ENCODE measurements around the gene VEGFC.

VEGFC gene

DNA sequence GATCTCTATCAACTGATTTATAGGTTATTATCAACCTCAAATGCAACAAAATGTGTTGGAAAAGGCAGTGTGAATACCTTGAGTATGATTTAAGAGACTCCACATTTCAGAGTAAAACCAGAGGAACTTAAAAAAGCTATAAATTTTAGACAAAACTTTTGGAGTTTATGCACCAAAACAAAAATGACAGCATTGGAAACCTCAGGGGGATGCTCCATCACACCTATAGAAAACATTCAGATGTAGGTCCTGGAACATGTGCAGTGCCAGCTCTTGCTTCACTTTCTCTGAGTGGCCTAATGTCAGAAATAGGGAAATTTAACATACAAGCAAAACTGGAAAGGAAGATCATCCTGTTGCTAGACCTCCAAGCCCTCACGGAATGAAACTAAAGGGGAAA, 5.8 kb upstream of the VEGFC start:
- ATAC-seq: no peak

DNA sequence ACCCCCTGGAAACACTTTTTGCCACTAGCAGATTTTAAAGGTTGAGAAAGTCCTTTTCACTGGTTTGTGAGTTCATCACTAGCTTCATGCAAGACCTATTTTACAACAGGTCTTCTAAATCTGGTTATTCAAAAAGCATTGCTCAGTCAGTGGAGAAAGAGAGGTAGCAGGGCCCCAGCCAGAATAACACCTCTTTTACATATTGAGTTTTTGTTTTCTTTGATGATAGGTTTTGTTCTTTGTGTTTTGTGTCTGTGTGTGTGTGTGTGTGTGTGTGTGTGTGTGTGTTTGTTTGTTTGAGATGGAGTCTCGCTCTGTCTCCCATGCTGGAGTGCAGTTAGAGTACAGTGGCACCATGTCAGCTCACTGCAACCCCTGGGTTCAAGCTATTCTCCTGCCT, 2.7 kb upstream of the VEGFC start:
- ATAC-seq: no peak

DNA sequence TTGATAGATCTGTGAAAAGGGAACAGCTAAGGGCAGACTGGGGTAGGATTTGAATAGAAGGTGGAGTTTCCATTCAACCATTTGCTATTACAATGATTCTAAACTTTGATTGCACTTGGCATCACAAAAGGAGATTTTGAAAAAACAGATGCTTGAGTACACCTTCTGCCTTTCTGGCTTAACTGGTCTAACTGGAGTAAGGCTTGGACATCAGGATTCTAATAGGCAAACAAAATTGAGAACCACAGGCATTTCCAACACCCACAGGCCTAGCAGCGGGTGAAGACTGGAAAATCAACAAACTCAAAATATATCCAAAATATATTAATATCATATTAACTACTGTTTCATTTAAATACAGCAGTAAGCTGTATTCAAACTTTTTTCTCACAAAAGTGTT, 1.9 kb upstream of the VEGFC start:
- no peak for ATAC-seq

DNA sequence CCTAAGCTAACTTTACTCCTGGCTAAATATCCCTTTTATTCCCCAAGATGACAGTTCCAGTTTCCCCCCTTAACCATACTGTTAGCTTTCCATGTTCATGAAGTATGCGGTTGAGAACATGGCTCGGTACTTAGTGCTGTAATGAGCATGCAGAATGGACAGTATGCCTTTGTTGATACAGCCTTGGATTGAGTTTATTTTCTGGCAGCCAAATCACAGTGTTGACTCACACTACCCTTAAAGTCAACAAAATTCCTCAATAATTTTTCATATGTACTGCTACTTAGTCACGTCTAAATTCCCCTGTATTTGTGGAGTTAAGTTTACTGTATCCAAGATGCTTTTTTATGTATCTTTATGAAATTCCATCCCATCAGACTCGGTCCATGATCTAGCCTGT, 1.4 kb upstream of the VEGFC start:
- ATAC-seq: no peak

DNA sequence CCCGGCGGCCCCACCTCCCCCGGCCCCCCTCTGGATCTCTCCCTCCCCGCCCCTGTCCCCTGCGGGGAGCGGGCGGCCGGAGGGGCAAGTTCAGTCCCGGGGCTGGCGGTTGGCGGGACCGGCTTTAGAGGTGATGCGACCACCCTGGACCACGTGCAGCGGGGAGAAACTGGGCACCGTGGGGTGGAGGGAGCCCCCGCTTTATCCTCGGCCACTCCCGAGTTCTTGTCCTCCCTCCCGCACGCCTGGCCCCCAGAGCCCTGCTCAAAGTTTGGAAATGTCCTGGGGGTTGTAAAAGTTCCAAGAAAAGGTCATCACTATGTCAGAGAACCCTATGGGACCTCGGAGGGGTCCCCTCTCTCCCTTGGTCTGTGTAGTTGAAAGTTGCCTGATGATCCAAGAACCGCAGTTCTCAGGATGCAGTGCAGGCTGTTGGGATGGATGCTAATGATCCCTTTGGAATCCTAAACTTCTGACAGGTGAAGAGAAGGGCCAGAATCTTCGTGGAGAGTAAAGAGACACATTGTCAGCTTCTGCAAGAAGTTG, 411 bp upstream of the VEGFC start:
- ATAC-seq: no peak

DNA sequence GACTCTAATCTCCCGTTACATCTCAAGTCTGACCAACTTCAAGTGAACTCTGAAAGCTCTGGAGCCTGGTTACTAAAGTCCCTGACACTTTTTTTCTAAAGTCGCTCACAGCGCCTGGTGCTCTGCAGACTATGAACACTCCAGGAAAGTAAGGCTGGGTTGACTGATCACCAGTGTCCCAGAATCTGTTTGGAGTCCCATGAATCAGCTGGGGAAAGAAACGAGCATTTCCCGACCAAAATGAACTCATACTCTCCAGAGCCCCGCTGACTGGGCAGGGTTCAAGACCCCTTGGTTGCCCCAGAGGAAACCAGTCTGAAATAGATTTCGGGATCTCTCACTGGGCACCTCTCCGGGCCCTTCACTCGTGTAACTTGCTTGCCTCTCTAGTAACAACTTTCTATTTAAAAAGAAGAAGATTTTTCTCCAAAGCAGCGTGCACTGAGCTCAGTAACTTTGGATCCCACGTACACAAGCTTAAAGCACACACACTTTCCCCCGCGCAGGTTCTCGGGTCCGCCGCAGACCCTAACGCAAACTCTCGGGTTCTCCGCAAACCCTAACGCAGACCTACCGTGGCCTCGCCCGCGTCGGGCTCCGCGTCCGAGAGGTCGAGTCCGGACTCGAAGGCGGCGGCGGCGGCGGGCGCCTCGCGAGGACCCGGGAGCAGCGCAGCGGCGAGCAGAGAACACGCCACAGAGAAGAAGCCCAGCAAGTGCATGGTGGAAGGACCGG, 964 bp downstream of the VEGFC start:
- ATAC-seq: no peak

DNA sequence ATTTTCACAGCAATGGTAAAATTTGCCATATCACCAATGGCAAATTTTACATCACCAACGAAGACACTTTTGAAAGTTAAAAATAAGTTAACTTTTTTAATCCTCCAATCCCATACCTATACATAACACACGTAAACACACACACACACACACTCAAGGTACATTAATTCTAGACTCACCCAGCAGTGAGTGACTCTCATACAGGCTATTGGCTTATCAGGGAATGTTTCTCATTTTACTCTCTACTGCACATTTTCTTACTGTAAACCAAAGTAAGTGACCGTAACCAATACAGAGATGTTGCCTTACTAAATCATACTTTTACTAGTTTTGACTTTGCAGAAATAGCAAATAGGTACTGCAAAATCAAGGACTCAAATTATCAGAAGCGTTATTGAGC, 2.3 kb downstream of the VEGFC start:
- no peak for ATAC-seq

DNA sequence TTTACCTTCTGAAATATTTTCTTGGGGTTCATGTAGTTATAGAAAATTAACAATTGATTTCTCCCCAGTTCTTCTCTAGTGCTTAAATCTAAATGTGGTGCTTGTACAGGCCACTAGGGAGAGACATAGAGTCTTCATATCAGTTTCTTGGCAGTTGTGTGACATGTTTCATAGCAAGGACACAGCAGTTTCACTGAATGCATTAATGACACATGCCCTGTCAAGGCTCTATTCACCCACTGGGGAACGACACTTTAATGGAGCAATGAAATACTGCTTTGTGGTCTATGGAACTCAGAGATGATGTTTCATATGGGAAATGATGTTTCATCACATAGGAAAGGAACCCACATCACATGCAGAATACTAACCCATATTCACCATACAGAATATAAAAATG, 2.8 kb downstream of the VEGFC start:
- peak; percentile 22 to 30 for ATAC-seq

DNA sequence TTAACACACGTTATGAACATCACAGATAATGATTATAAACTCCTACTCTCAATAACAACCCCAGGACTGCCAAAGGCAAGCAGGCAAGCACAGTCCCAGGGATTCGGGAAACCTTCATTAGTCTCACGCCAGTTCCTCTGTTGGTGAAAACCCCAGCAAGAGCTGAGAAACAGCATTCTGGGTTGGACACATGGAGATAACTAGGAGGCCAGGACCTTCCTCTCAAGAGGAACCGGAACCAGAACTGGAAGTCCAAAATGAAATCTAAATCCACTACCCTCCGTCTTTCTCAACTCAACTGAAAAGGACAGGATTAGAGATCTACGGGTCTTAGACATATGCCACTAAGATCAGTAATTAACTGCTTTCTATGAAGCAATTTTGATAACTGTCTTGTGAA, 3.8 kb downstream of the VEGFC start:
- no peak for ATAC-seq

DNA sequence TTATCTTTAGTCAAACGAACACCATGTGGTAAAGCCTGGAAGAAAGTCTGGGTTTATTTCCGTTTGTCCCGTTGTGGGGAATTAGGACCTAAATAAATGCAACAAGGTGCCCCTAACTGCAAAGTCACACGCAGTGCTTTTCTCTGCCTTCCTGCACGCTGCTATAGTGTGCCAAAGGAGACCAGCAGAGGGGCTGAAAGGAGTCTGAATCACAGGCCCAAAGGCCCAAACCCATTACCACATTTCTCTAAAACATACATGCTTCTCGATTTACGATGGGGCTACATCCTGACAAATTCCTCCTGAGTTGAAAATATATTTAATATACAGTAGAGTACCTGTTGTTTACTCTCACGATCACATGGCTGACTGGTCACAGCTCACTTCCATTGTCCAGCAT, 4.5 kb downstream of the VEGFC start:
- no peak for ATAC-seq

DNA sequence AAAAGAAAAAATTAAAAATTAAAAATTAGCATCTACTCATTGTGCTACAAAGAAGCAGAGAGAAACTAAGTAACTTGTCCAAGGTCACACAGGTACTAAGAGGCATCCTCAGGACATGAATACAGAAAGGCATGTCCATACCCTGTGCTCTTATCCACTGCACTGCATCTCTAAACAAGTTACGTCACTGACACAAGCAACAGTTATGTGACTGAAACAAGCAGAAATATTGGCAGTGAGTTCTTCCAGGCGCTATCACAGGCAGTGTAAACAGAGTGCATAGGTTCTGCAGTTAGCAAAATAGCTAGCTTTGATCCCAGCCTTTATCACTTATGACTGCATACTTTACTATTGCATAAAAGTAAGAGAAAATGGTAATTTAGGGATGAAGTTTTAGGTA, 7.9 kb downstream of the VEGFC start:
- no peak for ATAC-seq

DNA sequence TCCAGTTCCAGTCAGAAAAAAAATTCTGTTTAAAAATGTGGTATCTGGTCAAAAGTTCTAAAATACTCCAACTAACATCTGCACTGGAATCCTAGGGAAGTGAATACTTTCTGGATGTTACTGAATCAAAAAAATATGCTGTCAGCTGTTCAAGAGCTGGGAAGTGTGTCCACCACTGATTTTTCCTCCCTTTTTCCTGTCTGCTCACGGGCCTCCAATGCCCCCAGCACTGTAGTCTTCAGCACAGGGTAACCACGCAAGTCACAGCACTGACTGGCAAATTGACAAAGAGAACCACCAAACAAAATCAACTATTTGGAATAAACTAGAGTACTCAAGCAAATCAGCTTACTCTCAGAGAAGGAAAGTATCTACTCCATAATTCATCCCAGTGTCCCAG, 9.9 kb downstream of the VEGFC start:
- no peak for ATAC-seq

DNA sequence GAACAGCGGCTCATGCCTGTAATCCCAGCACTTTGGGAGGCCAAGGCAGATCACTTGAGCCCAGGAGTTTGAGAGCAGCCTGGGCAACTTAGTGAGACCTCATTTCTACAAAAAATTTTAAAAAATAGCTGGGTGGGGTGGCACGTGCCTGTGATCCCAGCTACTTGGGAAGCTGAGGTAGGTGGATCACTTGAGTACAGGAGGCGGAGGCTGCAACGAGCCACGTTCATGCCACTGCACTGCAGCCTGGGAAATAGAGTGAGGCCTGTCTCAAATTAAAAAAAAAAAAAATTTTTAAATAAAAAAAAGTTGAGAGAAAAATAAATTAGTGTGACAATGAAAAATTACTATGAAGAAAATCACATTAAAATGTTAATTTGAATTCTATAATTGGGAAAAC, 10.5 kb downstream of the VEGFC start:
- no peak for ATAC-seq

DNA sequence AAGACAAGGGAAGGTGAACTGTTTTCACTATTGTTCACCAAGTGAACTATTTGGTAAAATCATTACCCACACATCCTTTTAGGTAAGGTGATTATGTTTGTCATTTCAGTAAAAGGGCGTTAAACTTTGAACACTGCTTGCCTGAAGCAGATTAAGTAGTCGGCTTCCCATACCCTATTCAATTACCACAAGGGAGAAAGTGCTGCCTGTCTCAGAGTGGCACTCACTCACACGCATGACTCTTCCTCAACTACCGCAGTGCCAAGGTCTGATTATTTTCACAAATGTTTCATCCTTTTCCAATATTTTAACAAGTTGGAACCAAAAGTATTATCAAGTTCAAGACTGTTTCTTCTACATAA, 11.0 kb downstream of the VEGFC start:
- no peak for ATAC-seq

DNA sequence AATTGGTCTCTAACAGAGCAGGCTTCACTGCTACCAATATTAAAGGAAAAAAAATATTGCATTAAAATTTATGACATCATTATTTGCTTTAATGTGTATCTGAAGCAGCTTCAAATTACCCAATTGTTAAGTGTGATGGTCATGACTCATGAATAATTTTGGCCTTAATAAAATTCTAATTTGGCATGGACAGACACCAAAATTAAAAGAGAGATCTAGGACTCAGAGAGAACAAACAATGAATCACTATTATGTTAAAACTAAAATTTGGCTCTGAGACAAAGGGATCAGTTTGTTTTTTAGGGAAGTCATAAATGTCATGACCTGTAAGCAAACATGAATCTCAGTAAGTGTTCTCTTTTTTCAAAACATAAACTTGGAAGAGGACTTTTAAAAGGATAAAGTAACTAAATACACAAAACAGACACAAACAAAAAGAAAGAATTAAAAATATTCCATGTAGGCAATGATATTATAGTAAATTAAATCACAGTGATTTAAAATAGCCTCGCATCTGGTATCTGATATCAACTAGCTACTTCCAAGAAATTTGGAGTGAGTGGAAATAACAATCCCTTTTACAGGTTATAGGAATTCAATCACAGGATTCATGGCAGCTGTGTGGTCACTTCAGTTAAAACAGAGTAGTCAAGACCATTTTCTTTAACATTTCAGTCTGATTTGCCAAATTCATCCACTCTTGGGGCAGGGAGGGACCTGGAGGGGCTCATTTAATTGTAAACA, 11.6 kb downstream of the VEGFC start:
- no peak for ATAC-seq

DNA sequence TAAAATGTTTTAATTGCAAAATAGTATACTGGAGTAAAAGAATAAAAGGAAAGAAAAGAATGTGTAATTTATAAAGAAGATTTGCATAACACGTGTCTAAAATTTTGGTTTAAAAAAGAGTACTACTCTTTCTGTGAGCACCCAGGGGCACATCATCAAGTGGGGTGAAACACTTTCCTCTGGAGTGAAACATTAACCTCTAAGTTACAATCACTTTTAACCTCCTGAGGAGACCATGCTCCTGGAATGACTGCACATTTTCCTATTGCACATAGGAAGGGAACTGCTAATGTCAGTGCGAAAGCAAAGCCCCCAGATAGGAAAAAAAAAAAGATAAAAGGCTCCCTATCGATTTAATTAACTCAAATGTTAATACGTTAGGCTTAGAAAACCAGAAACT, 13.3 kb downstream of the VEGFC start:
- no peak for ATAC-seq

DNA sequence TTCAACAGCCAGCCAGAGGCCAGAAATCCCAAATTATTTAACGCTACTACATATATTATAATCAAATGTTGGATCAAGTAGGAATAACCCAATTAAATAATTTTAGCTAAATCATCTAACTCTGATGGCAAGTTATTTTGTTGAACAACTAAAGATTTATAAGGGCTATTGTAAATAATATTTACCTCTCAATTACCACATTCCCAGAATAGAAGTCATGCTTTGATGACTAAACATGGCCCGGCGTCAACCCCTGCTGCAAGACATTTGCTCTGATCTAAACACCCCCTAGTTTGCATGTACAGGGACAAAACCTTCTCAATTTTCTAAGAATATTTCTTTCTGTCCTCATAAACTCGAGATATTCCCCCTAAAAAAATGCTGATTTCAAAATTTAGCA, 14.2 kb downstream of the VEGFC start:
- no peak for ATAC-seq

DNA sequence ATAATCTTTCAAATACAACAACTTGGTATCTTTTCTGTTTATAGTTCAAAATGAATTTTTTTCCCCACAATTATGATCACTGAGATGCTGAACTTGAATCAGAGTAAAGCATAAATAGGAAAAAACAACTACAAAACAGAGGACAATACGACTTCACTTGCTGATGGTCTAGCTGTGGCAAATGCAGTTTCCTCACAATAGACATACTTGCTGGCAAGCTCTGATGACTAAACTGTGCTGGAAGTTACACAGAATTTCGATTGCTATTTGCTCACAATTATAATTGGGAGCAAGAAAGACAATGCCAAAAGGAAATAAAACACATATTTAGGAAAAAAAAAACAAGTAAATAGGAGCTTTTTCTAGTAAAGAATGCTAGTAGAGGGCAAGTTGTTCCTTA, 14.7 kb downstream of the VEGFC start:
- no peak for ATAC-seq

DNA sequence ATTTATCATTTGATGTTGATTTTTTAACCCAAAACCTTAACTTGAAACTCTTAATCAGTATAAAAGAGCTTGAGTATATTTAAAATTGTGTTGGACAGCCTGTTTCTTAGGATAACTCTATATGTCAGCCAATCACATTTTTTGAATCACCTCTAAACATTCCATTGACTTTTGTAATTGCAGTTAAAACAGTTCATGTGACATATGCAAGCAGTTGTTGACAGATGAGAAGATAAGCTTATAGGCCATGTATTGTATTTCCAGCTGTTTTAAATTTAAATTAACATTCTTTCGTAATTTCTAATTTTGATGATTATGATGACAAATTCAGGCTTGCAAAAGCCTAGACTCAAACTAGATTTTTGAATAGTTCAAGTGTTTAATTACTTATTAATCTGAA, 17.4 kb downstream of the VEGFC start:
- ATAC-seq: no peak

DNA sequence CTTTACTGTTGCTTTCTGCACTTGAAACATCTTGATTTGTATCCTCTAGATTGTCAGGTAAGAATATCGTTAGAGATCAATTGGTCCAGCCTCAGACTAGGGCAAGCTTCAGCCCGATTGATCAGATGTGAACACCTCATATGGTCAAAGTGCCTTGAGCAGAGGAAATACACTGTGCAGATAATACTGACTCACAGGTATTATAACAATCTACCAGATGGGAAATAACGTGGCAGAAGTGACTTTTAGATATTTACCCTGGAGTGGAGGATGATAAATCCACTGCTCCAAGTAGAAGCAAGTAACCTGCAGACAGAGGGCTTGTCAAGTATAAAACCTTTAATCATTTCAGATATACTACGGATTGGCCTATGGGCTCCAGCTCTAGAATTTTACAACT, 17.9 kb downstream of the VEGFC start:
- ATAC-seq: no peak

DNA sequence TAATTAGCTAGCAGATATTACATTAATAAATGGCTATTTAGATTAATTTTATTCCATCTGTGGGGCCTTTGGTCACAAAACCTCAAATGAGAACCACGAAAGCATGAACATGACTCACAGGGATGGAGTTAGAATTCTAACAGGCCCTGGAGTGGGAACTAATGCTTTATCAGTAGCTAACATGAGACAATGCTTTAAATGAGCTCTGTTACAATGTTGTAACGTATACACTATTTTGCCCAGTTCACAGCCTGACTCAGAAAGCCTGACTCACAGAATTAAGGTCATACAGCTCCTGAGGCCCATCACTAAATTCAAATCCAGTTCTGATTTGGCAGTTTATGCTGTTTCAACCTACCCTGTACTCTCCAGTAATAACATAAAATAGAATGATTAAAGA, 23.2 kb downstream of the VEGFC start:
- ATAC-seq: no peak

DNA sequence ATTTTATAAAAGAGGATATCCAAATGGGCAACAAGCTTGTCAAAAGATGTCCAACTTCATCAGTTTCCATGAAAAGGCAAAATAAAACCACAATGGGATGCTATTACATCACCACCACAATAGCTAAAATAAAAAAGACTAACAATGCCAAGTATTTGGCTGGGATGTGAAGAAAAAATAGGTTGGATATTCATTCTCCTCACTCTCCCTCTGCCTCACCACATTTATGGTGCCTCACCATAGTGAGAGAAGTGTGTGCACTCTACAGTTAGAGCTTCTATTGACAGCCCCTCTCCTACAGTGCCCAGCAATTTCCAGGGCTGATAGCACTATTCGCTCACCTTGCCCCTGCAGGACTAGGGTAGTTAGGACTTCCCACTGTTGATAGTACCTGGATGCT, 25.5 kb downstream of the VEGFC start:
- ATAC-seq: no peak

DNA sequence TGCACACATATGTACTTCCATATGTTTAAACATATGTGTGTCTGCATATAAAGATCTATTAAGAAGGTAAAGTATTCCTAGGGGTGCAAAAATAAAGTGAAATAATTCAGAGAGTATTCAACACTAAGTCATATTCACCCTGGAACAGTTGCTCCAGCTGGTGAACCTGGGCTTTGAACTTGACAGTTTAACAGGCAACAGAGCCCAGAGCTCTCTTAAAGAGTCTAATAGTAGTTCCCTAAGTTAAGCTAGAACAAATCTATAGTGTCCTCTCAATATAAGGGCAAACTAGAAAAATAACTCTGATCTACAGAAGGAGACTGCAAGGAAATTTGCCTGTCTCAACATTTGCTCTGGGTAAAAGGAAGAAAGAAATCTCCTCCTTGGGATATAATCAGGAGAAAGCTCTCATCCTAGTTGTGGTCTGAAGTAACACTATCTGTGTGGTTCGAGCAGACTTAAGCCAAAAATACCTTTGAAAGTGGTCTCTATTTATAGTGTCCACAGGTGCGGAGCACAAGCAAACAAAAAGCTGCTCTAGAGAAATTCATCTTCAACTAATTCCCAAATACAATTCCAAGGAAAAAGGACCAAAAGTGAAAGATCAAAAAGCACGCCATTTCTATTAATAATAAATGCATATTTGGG, 29.9 kb downstream of the VEGFC start:
- no peak for ATAC-seq

DNA sequence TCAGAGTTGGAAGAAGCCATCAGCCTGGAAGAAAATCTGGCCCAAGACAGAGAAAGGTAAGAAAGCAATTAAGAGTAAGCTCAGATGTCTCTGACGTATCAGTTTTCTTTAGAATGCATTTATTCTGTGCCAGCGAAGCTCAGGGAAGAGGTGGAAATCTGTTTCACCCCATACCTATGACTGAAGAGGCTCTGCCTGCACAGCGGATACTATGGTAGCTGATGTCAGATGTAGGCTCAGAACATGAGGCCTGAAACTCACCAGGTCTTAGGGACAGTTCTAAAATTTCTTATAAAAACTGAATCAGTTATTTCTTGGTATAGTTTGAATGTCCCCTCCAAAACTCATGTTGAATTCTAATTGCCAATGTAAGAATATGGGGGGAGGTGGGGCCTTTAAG, 30.9 kb downstream of the VEGFC start:
- no peak for ATAC-seq

Data from activated CD4-positive, CD25-positive, alpha-beta regulatory T cell treated with anti-CD3 and anti-CD28 coated beads, Interleukin-2, amount 50 U/mL, for 24 hours (primary cell).